Cardiac fibroblast (primary cell): ENCODE data around the gene C20orf141.

Experiments
- DNase-seq, 2 donors: peaks; one replicate each; pipeline versions ENCODE4 v3.0.0 to v3.0.0-alpha.2; 2010; ENCODE audit warnings: low read depth in 2 of 2
- H3K4me3 ChIP-seq, 2 donors: replicated peaks in 1 of 2; 1 replicate in 1 of 2; 2 replicates in 1 of 2; pipeline ENCODE4 v1.5.1; 2011; ENCODE audit warnings: low read depth in 2 of 2, low read length in 2 of 2, mild to moderate bottlenecking in 2 of 2, moderate library complexity in 1 of 2
- CTCF ChIP-seq: IDR thresholded peaks from one replicate; pipeline ENCODE4 v1.5.1; 2011; ENCODE audit warnings: low read depth, mild to moderate bottlenecking, low read length, inconsistent platforms

The C20orf141 gene

DNA sequence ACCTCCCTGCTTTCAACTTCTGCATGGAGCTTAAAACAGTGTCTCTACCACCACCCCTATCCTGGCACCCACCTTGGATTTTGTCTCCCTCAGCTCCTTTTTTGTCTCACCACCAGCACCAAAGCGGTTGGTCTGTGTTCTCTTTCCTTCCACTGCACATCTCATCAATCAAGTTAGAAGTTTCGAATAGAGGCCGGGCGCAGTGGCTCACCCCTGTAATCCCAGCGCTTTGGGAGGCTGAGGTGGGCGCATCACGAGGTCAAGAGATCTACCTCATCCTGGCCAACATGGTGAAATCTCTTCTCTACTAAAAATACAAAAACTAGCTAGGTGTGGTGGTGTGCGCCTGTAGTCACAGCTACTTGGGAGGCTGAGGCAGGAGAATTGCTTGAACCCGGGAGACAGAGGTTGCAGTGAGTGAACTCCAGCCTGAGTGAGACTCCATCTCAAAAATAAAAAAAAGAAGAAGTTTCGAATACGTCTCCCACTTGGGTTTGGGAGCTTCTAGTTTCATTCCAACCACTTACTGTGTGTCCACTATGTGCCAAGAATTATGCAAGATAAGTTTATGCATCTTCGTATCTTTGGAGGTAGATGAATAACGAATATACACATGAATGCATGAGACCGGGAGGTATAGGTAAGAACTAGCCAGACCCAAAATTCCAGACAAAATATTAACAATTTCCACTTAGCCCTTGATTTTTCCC is 19.8 kb downstream of the C20orf141 start:
- H3K4me3 ChIP-seq = no peak overlapping the region
- no peak for TF ChIP-seq CTCF
- DNase-seq = no peak

- no peak for DNase-seq
- no peak overlapping the region for H3K4me3 ChIP-seq
- no peak for TF ChIP-seq CTCF
Observed at GRCh38 chr20:2835331-2835796, 20.6 kb downstream of the C20orf141 start.

DNA sequence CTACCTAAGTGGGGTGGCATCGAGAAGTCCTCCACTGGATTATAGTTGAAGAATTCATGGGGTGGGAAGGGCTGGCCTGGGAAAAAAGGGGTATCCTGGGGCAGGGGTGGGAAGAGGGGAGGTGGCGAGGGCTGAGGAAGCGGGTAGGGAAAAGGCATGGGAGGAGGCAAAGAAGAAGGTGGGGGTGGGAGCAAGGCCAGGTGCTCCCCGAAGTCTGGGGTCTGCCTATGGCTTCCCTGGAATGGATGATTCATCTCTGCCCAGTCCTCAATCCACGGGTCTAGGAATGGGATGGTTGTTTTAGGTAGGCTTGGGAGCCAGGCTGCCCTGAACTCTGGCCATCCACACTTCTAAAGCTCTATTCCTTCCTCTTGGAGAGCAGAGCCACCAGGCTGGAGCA is 21.2 kb downstream of the C20orf141 start:
- DNase-seq = no peak
- TF ChIP-seq CTCF = no peak
- no peak overlapping the region for H3K4me3 ChIP-seq

DNA sequence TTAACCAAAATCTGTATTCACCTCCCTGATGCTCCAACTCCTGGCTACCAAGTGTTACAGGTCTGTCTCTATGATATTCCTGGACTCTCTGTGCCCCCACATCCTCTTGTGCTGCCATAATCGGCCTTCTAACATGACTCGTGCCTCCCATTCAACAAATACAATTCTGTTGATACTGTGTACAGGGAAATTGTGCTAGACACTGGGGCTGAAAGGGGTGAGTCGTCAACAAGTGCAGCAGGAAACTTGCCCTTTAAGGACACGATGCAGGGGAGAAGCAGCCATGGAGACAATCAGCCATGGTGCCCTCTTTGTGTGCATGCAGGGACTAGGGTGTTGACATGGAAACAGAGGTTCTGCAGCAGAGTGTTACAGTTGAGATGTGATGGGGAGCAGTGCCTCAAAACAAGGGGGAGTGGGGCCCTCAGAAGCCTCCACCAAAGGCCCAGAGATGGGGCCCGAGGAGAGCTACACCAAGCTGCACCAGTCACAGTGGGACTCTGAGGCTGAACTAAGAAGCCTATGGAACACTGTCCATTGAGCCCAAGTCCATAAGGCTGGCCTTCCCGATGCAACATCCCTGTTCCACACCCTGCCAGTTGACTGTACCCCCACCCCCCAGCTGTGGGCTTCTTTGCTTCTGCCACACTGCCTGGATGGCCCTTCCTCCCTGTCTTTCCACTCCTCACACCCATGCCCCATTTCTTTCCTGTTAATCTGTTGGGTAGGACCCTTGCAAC is 22.6 kb downstream of the C20orf141 start:
- no peak for TF ChIP-seq CTCF
- no peak for DNase-seq

DNA sequence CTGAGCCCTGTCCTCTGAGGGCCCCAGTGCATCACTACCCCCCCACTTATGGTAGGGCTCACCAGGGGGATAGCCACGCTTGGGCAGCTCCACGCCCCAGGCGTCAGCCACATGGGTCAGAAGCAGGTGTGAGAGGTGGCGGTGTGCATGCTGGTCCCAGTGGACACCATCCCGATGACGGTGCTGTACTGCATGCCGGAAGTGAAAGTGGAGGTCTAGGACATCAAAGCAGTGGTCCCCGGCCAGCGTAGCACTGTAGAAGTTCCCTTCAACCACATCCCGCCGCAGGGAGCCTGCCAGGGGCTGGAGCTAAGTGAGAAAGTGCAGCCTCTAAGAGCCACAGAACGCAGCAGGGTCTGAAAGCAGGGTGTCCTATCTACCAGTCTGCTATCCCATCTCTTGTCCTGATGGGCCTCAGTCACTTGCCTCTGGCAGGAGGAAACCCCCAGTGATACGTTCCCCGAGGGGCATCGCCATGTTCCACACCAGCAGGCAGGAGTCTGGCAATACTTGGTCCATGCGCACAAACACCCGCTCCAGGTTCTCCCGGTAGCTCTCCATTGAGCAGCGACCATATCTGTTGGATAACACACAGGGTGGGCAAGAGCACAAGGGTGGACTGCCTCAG is 23.5 kb downstream of the C20orf141 start:
- DNase-seq = no peak
- H3K4me3 ChIP-seq = no peak overlapping the region
- no peak for TF ChIP-seq CTCF

More for the DNA sequence above, 22.6 kb downstream of the C20orf141 start:
- H3K4me3 ChIP-seq = no peak overlapping the region

DNA sequence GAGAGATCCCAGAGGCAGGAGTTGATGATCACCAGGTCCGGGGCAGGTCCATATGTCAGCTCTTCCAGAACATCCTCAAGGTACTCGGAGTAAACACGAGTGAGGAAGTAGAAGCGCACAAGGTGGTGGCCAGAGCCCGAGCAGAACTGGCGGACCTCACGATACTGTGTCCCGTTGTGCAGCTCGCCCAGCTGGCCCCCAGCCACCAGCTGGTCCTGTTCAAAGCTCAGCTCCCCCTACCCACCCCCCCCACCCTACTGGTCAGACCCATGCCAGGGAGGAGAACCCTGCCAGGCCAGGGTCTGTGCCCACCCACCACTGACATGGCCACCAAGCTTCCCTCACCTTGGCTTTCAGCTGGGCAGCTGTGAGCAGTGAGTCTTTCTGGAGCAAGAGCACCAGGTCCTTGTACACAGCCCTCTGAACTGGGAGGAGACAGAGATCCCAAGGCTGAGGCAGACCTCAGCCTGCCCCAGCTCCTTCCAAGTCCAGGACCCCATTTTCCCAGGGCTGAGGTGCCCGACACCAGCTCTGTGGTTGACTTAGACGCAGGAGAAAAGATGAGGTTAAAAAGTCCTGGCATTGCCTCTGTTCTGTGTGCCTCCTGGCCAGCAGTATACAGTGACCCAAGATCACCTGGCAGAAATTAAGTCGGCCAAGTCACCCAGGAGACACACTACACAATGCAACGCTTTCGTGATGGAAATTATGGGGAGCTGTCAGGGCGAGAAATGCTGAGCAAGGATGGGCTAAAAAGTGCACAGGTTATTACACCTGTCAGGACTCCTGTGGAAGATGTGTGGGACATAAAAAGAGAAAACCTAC is 24.3 kb downstream of the C20orf141 start:
- no peak overlapping the region for H3K4me3 ChIP-seq
- DNase-seq = no peak
- TF ChIP-seq CTCF = no peak
